IPS-18c (cell line): ENCODE measurements around the gene SERPING1.

Experiments used
- H3K4me3 ChIP-seq: 2 replicates; pipeline ENCODE4 v1.7.0; 2013; ENCODE audit warnings: low read depth, mild to moderate bottlenecking, low read length, moderate library complexity; ENCODE audit not compliant: insufficient read depth
- H3K9me3 ChIP-seq: one replicate; pipeline ENCODE4 v1.6.1; 2013; ENCODE audit warnings: mild to moderate bottlenecking, low read length, moderate library complexity; ENCODE audit not compliant: control insufficient read depth, insufficient read depth

SERPING1 gene

DNA sequence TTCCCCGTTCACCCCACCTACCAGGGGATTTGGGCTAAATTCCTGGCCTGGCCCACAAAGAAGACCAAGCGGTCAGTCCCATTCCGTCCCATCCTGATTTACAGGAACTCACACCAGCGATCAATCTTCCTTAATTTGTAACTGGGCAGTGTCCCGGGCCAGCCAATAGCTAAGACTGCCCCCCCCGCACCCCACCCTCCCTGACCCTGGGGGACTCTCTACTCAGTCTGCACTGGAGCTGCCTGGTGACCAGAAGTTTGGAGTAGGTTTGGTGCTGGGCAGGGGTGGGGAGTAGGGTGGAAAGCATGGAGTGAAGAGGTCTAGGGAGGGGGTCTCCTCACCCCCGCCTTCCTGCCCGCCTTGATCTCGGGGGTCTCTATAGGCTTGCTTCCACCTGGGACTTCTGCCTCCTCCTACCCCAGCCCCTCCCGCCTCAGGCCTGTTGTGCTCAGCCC is at the start of gene SERPING1:
Gene SERPING1, plus strand, starts transcription at position 225 of the 455 bp plus-strand sequence. CDS start 586 bp downstream, outside the sequence.
- peak within 1 kb of the TSS; percentile 61 for H3K4me3 ChIP-seq
- no peaks in the 10 kb centered on the region for H3K9me3 ChIP-seq

DNA sequence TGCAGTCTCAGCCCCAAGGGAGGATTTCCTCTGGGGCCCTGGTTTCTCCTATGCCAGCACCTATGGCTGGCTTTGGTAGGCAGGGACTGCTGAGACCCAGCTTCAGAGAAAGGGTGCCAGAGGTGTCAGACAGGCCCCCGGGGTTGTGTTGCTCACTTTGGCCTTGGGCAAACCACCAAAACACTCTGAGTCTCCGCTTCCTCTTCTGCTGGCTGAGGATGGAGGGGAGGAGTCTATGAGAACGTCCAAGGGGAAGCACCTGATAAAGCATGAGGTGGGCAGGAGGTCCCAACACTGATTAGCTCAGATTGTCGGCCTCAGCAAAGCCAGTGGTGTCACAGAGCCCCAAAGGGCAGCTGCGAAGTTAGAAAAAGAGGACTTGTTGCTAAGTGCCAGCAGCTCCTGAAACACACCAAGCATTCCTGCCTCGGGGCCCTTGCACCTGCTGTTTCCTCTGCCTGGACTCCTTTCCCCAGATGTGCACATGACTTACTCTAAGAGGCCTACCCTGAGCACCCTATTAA is 49.6 kb upstream of the SERPING1 start:
- Histone ChIP-seq H3K4me3 (no peak overlapping the region), H3K9me3 (no peaks in the 10 kb centered on the region)

DNA sequence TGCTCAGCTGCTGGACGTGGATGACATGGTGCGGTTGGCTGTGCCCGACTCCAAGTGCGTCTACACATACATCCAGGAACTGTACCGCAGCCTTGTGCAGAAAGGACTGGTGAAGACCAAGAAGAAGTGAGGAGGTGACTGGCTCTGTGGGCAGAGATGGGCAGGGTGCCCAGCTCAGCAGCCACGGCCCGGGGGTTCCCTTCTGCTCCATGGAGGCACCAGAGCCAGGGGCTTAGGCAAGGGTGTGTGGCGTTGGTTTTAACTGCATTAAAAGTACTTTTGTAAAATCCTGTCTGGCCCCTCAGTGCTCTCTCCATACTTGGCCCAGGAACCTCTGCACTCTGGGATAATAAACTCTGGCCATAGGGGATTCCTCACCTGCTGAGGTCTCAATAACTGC is 47.5 kb upstream of the SERPING1 start:
- no peak overlapping the region for H3K4me3 ChIP-seq
- H3K9me3 ChIP-seq = no peaks in the 10 kb centered on the region

DNA sequence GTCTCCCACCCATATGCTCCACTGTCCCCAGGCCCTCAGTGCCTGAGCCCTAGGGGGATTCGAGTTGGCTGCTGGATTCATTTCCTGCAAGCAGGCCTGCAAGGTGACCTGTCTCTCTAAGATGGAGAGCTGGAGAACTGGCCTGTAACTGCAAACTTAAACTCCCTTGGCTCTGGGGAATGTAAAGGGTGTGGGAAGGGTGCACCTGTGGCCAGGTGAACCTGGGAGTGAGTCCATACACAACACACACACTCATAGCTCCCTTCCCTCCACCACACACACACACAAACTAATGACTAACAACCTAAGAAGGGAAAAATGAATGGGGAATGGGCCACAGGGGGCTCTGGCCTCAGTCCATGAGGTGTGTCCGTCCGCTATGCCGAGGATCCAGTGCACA is 45.5 kb upstream of the SERPING1 start:
- Histone ChIP-seq H3K9me3 (no peaks in the 10 kb centered on the region), H3K4me3 (no peak overlapping the region)

DNA sequence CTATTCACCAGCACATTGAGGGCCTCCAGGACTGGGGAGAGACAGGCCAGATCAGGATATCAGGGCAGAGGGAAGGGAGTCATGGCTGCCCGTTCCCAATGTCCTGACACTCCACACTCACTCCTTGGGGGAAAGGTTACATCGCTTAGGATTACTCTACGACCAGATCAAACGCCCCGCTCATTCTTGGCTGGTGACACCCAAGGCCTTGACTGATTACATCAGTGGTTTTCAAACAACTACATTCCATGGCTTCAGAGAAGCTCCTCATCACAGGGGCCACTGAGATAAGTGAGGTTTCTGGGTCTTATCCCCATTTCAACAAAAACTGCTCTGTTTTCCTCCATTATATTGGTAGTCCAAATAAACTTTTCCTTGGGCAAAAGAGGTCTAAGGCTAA is 45.0 kb upstream of the SERPING1 start:
- H3K9me3 ChIP-seq = no peaks in the 10 kb centered on the region
- H3K4me3 ChIP-seq = no peak overlapping the region

DNA sequence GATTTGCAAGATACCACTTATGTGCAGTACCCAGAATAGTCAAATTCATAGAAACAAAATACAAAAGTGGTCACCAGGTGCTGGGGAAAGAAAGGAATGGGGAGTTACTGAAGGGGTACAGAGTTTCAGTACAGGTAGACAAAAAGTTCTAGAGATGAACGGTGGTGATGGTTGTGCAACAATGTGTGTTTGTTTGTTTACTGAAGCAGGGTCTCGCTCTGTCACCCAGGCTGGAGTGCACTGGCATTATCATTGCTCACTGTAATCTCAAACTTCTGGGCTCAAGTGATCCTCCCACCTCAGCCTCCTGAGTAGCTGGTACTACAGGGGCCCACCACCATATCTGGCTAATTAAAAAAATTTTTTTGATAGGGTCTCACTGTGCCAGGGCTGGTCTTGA is 42.1 kb upstream of the SERPING1 start:
- Histone ChIP-seq H3K9me3 (no peaks in the 10 kb centered on the region), H3K4me3 (no peak overlapping the region)

DNA sequence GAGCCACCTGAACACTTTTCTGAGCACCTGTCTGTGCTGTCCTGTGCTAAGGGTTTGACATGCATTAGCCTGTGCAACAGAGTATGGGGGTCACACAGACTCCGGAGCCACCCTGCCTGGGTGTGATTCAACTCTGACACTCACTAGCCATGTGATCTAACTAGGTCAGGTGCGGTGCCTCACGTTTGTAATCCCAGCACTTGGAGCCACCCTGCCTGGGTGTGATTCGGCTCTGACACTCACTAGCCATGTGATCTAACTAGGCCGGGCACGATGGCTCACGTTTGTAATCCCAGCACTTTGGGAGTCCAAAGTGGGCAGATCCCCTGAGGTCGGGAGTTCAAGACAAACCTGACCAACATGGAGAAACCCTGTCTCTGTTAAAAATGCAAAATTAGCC is 41.4 kb upstream of the SERPING1 start:
- no peaks in the 10 kb centered on the region for H3K9me3 ChIP-seq

DNA sequence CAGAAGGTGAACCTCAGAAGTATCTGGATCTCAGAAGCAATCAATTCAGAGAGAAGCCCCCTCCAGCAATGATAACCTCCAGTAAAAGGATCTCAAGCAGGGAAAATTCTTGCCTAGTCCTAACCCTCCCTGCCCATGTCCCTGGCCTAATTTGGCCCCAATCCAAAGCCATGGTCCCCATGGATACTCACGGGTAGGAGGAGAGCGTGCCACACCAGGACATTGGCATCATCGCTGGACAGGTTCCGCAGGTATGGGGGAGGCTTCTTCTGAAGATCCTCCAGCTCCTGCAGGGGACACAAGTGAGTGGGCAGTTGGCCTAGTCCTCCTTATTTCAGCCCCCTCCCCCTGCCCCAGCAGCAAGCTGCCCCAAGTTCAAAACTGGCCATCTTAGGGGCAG is 37.3 kb upstream of the SERPING1 start:
- H3K9me3 ChIP-seq = no peaks in the 10 kb centered on the region
- no peak overlapping the region for H3K4me3 ChIP-seq

More for the DNA sequence above, 41.4 kb upstream of the SERPING1 start:
- no peak overlapping the region for H3K4me3 ChIP-seq

DNA sequence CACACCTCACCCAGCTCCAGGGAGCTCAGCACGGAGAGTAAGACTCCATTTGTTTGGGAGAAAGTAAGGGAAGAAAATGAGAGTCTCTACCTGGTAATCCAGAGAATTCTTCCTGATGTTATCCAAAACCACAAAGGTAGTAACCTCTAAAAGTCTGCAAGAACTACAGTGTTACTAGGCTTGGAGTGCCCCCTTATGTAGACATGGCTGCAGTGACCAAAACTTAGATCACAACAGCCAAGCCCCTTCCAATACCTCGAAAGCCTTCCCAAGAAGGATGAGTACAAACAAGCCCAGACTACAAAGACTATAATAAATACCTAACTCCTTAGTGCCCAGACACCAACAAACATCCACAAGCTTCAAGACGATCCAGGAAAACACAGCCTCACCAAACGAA is 34.9 kb upstream of the SERPING1 start:
- Histone ChIP-seq H3K4me3 (no peak overlapping the region), H3K9me3 (no peaks in the 10 kb centered on the region)

DNA sequence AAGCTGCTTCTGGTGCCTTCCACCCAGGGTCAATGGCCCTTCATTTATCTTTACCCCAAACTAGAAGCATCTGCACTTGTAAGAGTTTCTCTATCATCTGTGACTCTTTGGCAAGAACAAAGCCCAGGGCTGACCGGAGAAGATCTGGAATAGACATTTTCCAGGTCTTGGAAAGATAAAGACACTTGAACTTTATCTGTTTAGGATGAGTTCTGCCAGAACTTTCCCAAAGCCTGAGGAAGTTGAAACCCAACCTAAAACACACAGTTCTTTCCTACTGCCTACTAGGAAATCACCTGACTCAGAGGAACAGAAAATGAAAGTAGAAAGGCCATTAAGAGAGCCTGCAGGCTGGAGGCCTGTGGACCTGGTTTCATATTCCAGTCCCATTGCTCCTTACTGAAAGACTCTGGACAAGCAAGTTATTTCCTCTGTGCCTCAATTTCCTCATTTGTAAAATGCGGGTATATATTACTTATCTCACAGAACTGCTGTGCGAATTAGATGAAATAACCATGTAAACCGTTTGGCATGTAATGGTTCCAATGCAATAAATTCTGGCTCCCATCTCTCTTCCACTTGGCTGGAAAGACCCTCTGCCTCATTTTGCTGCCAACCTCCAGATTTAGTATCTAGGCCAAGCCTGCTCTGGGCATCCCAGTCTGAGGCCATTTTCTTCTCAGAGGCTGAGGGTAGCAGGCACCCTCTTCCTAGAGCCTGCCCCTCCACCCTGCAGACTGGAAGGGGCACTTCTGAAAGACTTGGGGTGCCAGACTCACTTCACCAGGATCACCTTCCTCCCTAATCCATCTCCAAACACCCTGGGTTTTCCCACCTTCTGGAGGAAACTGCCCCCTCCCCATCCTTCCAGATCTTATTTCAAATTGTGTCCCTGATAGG is 31.2 kb upstream of the SERPING1 start:
- no peaks in the 10 kb centered on the region for H3K9me3 ChIP-seq
- H3K4me3 ChIP-seq = peak overlapping the region; percentile 86; the same call in 1 of the 2 replicates

DNA sequence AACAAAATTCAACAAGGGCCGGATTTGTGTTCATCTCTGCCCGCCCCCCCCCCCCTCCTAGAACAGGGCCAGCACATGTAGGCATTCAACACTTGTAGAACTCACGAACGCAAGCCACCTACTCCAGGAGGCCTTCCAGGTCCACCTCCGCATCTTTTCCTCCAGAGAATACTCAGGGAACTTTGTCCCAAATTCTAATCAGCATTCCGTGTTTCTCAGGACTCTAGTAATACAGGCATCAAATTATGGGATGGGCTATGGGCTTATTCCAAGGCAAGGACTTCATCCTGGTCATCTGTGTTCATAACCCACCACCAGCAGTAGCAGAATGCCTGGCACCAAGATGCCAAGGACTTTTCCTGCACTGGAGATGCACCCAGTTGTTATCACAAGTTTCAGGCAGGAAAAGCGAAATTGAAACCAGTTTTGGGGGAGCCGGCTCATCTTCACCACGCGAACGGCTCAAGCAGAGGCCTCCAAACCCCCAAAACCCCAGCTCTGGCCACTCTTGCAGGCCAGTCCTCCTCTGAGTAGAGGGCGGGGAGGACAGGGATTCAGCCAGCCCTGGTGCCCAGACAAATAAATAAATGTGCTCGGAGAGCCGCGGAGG is 30.5 kb upstream of the SERPING1 start:
- no peaks in the 10 kb centered on the region for H3K9me3 ChIP-seq
- H3K4me3 ChIP-seq = peak overlapping the region; percentile 86

DNA sequence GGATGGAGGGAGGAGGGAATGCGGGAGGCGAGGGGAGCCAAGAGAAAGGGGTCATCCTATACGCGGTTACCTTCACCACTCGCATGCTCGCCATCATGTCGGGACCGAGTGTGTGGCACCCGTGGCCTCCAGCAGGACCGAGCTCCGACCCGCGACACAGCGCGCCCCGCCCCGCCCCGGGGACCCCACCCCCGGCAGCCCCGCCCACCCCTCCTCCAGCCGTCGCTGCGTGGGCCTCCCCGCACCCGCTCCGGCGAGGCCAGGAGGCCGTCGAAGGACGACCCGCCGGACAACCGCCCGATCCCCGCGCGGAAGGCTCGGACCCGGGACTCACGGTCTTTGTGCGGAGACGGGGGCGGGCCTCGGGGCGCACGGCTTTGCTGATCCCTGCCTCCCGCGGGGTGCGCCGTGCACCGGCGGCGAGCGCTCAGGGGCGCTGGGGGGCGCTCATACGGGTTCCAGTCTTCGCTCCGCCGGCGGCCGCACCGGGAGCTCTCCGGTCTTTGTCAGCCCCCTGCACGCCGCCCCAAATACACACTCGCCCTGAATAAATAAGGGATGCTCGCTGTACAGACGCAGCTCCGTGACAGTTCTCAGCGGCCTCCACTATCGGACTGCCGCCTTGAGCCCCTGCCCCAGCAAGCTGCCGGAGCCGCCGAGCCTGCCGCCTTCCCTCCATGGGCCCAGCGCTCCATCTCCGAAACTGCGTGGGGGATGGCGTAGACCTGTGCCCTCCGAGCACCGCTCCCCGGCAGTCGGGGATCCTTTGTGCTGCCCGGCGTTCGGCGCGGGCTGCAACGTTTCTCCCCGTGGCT is 29.8 kb upstream of the SERPING1 start, which contains the start of gene UBE2L6:
Gene UBE2L6, minus strand, starts transcription at position 158 of the 815 bp plus-strand sequence. Its CDS starts 61 bp downstream, at position 97.
- Histone ChIP-seq H3K4me3 (peak within 1 kb of the TSS; percentile 86), H3K9me3 (no peaks in the 10 kb centered on the region)

DNA sequence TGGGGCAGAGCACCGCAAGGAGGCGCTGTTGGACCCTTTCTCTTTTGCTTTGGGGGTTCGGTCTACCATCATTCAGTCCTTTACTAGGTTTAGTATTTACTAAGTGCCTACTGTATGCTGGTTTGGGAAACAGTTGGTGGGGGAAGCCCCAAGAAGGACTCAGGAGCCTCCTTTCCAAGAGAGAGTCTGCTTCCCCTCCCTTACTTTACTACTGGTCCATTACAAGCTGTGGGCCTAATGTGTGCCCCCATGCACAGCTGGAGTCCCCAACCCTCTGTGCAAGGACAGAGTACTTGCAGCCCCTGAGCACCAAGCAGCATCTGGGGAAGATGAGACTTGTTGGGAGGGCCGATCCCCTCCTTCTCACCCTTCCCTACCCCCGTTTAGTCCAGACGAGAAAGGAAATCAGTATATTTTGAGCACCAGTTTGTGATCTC is 29.1 kb upstream of the SERPING1 start:
- Histone ChIP-seq H3K9me3 (no peaks in the 10 kb centered on the region), H3K4me3 (peak overlapping the region; percentile 86; the same call in 1 of the 2 replicates)

DNA sequence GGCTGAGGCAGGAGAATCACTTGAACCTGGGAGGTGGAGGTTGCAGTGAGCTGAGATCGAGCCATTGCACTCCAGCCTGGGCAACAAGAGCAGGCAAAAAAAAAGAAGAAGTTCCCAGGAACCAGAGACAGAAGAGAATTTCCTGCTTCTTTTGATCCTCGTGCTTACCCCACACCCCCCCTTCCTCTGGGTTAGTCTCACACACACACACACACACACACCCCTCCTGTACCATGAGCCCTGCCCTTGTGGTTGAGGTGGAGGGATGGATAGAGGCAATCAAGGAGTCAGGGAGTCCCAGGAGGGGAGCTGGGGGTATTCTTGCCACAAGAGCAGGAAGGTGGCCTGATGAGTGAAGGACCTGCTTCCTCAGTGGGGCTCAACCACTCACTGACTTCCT is 25.9 kb upstream of the SERPING1 start:
- Histone ChIP-seq H3K9me3 (no peaks in the 10 kb centered on the region), H3K4me3 (no peak overlapping the region)

DNA sequence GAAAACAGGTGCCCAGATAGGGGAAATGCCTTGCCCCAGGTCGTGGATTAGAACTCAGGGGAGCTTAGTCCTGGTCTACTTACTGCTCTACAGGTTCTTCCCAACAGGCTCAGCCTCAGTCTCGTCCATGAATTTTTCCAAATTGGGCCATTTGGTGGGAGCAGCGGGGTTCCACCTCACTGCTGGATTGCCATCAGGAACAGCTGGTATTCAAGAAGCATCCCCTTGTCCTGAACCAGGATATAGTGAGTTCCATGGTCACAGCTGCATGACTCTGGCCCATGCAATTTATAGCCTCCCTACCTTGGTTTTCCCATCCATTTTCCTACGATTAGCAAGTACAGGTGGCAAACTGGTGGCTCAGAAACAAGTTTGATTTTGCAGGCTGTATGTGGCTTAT is 23.4 kb upstream of the SERPING1 start:
- Histone ChIP-seq H3K4me3 (no peak overlapping the region), H3K9me3 (no peaks in the 10 kb centered on the region)

DNA sequence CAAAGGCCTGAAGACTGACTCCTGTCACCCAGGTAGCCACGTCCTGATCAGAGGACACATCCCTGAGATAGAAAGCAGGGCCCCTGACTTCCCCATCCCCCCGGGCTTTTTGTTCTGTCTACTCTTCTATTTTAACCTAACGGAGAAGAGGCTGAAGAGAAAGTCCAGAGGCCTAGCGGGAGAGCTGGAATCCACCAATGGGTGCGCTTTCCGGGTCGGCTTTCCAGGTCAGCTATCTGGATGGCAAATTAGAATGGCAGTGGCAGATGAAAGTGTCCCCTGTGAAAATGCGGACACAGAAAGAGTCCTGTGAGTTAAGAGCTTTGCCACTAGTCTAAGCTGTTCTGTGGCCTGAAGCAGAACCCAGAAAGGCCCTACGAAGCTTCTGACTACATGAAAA is 13.1 kb upstream of the SERPING1 start:
- Histone ChIP-seq H3K4me3 (no peak overlapping the region), H3K9me3 (peaks cover 3% of the 10 kb centered on the region)

DNA sequence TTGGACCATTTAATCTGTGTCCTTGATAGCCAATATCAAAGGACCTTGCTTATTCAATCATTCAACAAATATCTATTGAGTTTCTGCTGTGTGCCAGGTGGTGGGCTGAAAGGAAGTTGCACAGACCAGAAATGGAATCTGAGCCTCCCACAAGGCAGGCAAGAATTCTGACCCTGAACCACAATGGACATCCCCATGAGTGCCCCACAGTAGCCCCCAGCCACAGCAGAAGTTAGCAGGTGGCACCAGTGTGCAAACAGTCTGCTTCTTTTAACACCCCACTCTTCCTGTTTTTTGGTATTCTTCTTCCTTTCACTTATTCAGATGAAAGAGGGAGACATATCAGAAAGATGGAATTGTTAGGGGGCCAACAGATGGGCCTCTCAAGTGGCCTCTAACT is 12.2 kb upstream of the SERPING1 start:
- Histone ChIP-seq H3K4me3 (no peak overlapping the region), H3K9me3 (peaks cover 3% of the 10 kb centered on the region)
